ENCODE measurements around the gene DVL2.

Gene DVL2

DNA sequence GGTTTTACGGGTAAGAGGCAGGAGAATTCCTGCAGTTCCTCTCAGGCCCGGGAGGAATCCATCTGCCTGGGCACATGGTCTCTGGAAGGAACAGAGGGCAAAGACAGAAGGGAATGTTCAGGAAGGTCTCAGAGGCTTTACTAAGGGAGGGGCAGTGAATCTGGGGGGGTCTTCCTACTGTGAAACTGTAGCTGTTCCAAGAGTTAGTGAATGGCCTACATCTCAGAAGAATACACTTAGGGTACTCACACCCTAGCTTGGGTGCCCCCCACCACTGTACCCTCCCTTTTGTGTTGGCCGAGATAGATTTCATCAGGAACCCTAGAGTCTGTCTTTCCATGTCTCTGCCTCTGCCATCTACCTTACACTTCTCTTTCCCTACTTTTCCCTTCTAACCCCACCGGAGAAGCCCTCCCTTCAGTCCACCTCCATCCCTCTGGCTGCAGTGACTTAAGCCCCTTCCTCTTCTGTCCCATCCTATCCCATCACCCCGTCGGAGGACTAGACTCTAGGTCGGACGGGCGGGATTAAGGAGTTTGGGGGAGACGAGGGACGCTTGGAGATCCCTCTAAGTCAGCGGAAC, 15.0 kb downstream of the DVL2 start:
- no peaks in the 10 kb centered on the region for H3K79me2 ChIP-seq (ENCODE audit: insufficient read depth, low read length)
- no peaks in the 10 kb centered on the region for H4K20me1 ChIP-seq (ENCODE audit: low read depth, low read length)
- H3K27ac ChIP-seq (ENCODE audit: low read depth, low read length) = no peak overlapping the region
- H3K36me3 ChIP-seq (ENCODE audit: low read length) = no peaks in the 10 kb centered on the region
- TF ChIP-seq, protein P1, sequence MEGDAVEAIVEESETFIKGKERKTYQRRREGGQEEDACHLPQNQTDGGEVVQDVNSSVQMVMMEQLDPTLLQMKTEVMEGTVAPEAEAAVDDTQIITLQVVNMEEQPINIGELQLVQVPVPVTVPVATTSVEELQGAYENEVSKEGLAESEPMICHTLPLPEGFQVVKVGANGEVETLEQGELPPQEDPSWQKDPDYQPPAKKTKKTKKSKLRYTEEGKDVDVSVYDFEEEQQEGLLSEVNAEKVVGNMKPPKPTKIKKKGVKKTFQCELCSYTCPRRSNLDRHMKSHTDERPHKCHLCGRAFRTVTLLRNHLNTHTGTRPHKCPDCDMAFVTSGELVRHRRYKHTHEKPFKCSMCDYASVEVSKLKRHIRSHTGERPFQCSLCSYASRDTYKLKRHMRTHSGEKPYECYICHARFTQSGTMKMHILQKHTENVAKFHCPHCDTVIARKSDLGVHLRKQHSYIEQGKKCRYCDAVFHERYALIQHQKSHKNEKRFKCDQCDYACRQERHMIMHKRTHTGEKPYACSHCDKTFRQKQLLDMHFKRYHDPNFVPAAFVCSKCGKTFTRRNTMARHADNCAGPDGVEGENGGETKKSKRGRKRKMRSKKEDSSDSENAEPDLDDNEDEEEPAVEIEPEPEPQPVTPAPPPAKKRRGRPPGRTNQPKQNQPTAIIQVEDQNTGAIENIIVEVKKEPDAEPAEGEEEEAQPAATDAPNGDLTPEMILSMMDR (IDR thresholded peaks at IDR 0.05; ENCODE audit: insufficient read depth, low read length, poor library complexity, severe bottlenecking) = no peak
- TF ChIP-seq EZH2phosphoT487 (conservative IDR thresholded peaks at IDR 0.05; ENCODE audit: low read length) = no peak
- no peaks in the 10 kb centered on the region for H3K27me3 ChIP-seq (ENCODE audit: low read length)
- peak overlapping the region; percentile 66 for H3K4me3 ChIP-seq (ENCODE audit: insufficient read depth, low read length, poor library complexity, severe bottlenecking)
- no peaks in the 10 kb centered on the region for H3K9me2 ChIP-seq (replicated peaks; ENCODE audit: insufficient read depth, low read length)
- peak overlapping the region; percentile 56 for H3K4me2 ChIP-seq (ENCODE audit: low read depth, low read length, poor library complexity, severe bottlenecking)
- H3K9ac ChIP-seq (ENCODE audit: low read length) = peak overlapping the region; percentile 73
- H2AFZ ChIP-seq (ENCODE audit: low read depth, low read length, severe bottlenecking) = peak overlapping the region; percentile 77
- H3F3A ChIP-seq (ENCODE audit: insufficient read depth) = peaks cover 16% of the 10 kb centered on the region; the same call in 1 of the 2 replicates
- H3K9me3 ChIP-seq (ENCODE audit: insufficient read depth, low read length) = no peaks in the 10 kb centered on the region

DNA sequence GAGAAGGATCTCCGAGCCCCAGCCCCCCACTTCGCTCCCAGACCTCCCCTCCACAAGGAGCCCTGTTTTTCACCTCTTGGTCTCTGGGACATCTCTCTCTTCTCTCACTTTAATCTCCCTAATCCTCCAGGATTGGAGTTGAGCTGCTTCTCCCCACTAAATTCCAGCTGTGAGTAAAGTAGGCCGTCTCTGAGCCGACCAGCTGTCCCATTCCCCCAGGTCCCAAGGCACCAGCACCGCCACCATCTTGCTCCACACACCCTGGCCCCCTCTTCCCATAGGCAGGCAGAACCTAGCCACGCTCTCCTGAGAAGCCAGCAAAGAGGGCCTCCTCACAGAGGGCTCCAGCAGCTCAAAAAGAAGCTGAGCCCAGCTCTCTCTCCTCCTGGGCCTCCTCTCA, 15.6 kb downstream of the DVL2 start:
- no peaks in the 10 kb centered on the region for H4K20me1 ChIP-seq (ENCODE audit: low read depth, low read length)

DNA sequence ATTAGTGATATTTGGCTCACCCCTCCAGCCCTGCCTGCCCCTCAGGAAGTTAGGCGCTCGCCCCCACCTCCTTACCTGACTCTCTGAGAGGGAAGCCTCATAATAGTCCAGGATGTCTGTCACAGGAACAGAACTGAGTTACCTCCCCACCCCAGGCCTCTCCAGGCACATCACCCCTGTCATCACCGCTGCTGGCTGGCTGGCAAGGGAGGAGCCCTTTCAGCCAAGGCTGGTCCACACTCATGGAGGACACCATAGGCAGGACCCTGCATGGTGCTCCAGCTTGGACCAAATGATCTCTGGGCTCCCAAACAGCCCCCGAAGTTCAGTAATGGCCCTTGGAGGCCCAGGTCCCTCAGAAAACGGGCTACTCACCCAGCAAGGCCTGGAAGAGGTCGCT, 16.2 kb downstream of the DVL2 start:
- Histone ChIP-seq H3K79me2 (ENCODE audit: insufficient read depth, low read length) (no peaks in the 10 kb centered on the region), H3K27me3 (ENCODE audit: low read length) (no peaks in the 10 kb centered on the region), H4K20me1 (ENCODE audit: low read depth, low read length) (no peaks in the 10 kb centered on the region), H3K36me3 (ENCODE audit: low read length) (no peaks in the 10 kb centered on the region), H3K27ac (ENCODE audit: low read depth, low read length) (no peak overlapping the region), H3K4me3 (ENCODE audit: insufficient read depth, low read length, poor library complexity, severe bottlenecking) (no peak overlapping the region), H2AFZ (ENCODE audit: low read depth, low read length, severe bottlenecking) (no peak overlapping the region), H3K9ac (ENCODE audit: low read length) (no peak overlapping the region), H3K9me3 (ENCODE audit: insufficient read depth, low read length) (no peaks in the 10 kb centered on the region), H3F3A (ENCODE audit: insufficient read depth) (peaks cover 12% of the 10 kb centered on the region; the same call in 1 of the 2 replicates), H3K9me2 (replicated peaks; ENCODE audit: insufficient read depth, low read length) (no peaks in the 10 kb centered on the region), H3K4me2 (ENCODE audit: low read depth, low read length, poor library complexity, severe bottlenecking) (no peak overlapping the region)
- no peak for TF ChIP-seq EZH2phosphoT487 (conservative IDR thresholded peaks at IDR 0.05; ENCODE audit: low read length)
- TF ChIP-seq, protein P1 (IDR thresholded peaks at IDR 0.05; ENCODE audit: insufficient read depth, low read length, poor library complexity, severe bottlenecking) = no peak

More for the DNA sequence above, 15.6 kb downstream of the DVL2 start:
- H3K4me3 ChIP-seq (ENCODE audit: insufficient read depth, low read length, poor library complexity, severe bottlenecking) = no peak overlapping the region
- TF ChIP-seq, protein P1 (IDR thresholded peaks at IDR 0.05; ENCODE audit: insufficient read depth, low read length, poor library complexity, severe bottlenecking) = no peak
- no peak for TF ChIP-seq EZH2phosphoT487 (conservative IDR thresholded peaks at IDR 0.05; ENCODE audit: low read length)
- peaks cover 16% of the 10 kb centered on the region; the same call in 1 of the 2 replicates for H3F3A ChIP-seq (ENCODE audit: insufficient read depth)
- H3K27ac ChIP-seq (ENCODE audit: low read depth, low read length) = no peak overlapping the region
- no peaks in the 10 kb centered on the region for H3K36me3 ChIP-seq (ENCODE audit: low read length)
- no peak overlapping the region for H3K4me2 ChIP-seq (ENCODE audit: low read depth, low read length, poor library complexity, severe bottlenecking)
- H2AFZ ChIP-seq (ENCODE audit: low read depth, low read length, severe bottlenecking) = no peak overlapping the region
- no peaks in the 10 kb centered on the region for H3K79me2 ChIP-seq (ENCODE audit: insufficient read depth, low read length)
- H3K27me3 ChIP-seq (ENCODE audit: low read length) = no peaks in the 10 kb centered on the region
- H3K9me2 ChIP-seq (replicated peaks; ENCODE audit: insufficient read depth, low read length) = no peaks in the 10 kb centered on the region
- H3K9ac ChIP-seq (ENCODE audit: low read length) = no peak overlapping the region
- H3K9me3 ChIP-seq (ENCODE audit: insufficient read depth, low read length) = no peaks in the 10 kb centered on the region
